ENCODE results near the gene TEX38. TPM values are rescaled to one million over a fixed set of nuclear protein-coding genes. Genes with fewer than 3 reads are reported as not detected.

The TEX38 gene
- total RNA-seq, 5 donors from 2014 or later (not counting 1 experiment from before 2014, with no cell fraction given): not detected

DNA sequence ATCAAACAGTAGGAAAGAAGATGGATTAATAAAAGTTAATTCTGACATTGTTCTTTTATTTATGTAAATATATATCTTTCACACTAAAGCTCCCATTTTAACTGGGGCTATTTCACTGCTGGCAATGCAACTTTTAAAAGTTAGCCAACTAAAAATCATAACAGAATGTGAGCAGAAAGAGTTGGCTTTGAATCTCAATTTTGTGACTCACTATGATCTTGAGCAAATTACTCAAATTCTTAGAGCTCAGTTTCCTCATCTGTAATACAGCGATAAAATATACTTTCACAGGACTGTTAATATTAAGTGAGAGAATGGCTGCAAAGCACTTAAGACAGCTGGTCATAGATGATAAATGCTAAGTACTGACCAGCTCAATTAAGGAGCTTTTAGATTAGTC, 36.5 kb downstream of the TEX38 start:
- ChIA-PET POLR2A (interaction anchor here in 1 of 2 donors (1.0 kb wide), 1 partner anchor 10 kb away, joined by 9 read pairs; no protein-coding TSS in a partner anchor), CTCF (interaction anchor here in 1 of 2 donors (0.7 kb wide), 1 partner anchor 621 kb away, joined by 3 read pairs; no protein-coding TSS in a partner anchor)
- Histone ChIP-seq H3K36me3 (ENCODE audit: control insufficient read depth in 2 of 2, extremely low read depth in 1 of 2, insufficient read depth in 1 of 2, low read length in 1 of 2) (peaks cover 14 to 76% of the 10 kb centered on the region in 2 donors), H3K9me3 (no peaks in the 10 kb centered on the region), H3K4me1 (ENCODE audit: control insufficient read depth in 1 of 2, extremely low read depth in 1 of 2, insufficient read depth in 2 of 2, low read length in 2 of 2) (no peaks in the 10 kb centered on the region), H3K27ac (ENCODE audit: low read length) (no peak overlapping the region), H3K27me3 (replicated peaks in 1 of 2; ENCODE audit: control insufficient read depth in 2 of 2, extremely low read depth in 1 of 2, insufficient read depth in 2 of 2, low read length in 1 of 2) (no peaks in the 10 kb centered on the region), H3K4me3 (ENCODE audit: control insufficient read depth in 1 of 2, extremely low read depth in 1 of 2, low read length in 1 of 2) (no peak overlapping the region)
- Mint-ChIP-seq H3K27me3 (no peaks in the 10 kb centered on the region), H3K27ac (no peak overlapping the region), H3K9me3 (no peaks in the 10 kb centered on the region), H3K4me1 (peaks cover 25 to 43% (median 36%) of the 10 kb centered on the region in 3 donors), H3K36me3 (peaks cover 53% of the 10 kb centered on the region), H3K4me3 (no peak overlapping the region)
- ATAC-seq (replicated peaks in 1 of 4) (no peak), DNase-seq (no peak)
- no CpG with 5 or more reads among the region's 1 CpG for WGBS (ENCODE audit: insufficient coverage)

DNA sequence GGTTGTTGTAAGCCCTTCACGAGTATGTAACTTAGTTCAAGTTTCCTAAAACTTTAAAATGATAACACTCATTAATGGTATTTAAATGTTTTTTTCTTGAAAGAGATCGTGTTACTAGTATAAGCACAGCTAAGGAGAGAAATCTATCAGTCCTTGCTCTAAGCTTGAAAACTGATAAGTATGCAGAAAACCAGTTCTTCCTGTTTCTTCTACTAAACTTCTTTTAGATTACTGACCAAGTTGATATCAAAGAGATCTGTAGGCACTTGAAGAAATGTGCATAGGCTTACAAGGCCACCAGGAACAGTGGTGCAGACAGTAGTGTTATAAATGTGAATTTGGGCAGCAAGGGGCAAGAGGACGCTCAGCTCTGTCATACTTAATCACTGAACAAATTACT, 43.3 kb downstream of the TEX38 start:
- H3K4me3 Mint-ChIP-seq: no peak overlapping the region
- H3K36me3 Mint-ChIP-seq: peaks cover 30% of the 10 kb centered on the region
- ChIA-PET CTCF (interaction anchor here in 1 of 2 donors (0.7 kb wide), 1 partner anchor 10 kb away, joined by 3 read pairs; no protein-coding TSS in a partner anchor), POLR2A (no interaction called here)
- H3K27me3 ChIP-seq (replicated peaks in 1 of 2; ENCODE audit: control insufficient read depth in 2 of 2, extremely low read depth in 1 of 2, insufficient read depth in 2 of 2, low read length in 1 of 2): no peaks in the 10 kb centered on the region
- ATAC-seq (replicated peaks in 1 of 4) (no peak), DNase-seq (no peak)
- H3K9me3 ChIP-seq: no peaks in the 10 kb centered on the region
- H3K27ac Mint-ChIP-seq: peak overlapping the region in 1 of 2 donors; percentile 16
- peaks cover 22 to 27% of the 10 kb centered on the region in 2 experiments for H3K4me1 ChIP-seq (ENCODE audit: control insufficient read depth in 1 of 2, extremely low read depth in 1 of 2, insufficient read depth in 2 of 2, low read length in 2 of 2)
- no peaks in the 10 kb centered on the region for H3K9me3 Mint-ChIP-seq
- peaks cover 42 to 64% (median 62%) of the 10 kb centered on the region in 3 donors for H3K4me1 Mint-ChIP-seq
- peaks cover 16 to 60% of the 10 kb centered on the region in 2 donors for H3K36me3 ChIP-seq (ENCODE audit: control insufficient read depth in 2 of 2, extremely low read depth in 1 of 2, insufficient read depth in 1 of 2, low read length in 1 of 2)
- H3K27me3 Mint-ChIP-seq: no peaks in the 10 kb centered on the region
- no peak overlapping the region for H3K27ac ChIP-seq (ENCODE audit: low read length)
- no CpG with 5 or more reads among the region's 3 CpGs for WGBS (ENCODE audit: insufficient coverage)
- no peak overlapping the region for H3K4me3 ChIP-seq (ENCODE audit: control insufficient read depth in 1 of 2, extremely low read depth in 1 of 2, low read length in 1 of 2)

DNA sequence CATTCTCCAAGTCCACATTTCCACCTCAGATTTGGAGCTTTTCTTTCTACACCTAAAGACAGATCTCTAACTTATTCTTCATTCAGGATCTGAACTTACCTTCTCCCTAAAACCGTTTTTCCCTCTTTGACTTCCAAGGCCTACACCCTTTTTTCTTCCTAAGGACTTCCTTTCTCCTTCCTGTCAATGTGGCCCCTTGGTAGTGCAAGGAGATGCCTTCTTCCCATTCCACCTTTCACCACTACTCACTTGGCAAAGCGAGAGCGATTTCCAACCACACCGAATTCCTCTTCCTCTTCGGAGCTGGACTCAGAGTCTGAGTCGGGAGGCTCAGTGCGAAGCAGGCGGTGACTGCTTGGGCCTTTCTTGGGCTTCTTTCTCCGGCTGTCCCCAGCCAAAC, 46.0 kb downstream of the TEX38 start:
- Histone ChIP-seq H3K27me3 (replicated peaks in 1 of 2; ENCODE audit: control insufficient read depth in 2 of 2, extremely low read depth in 1 of 2, insufficient read depth in 2 of 2, low read length in 1 of 2) (no peaks in the 10 kb centered on the region), H3K27ac (ENCODE audit: low read length) (no peak overlapping the region), H3K4me3 (ENCODE audit: control insufficient read depth in 1 of 2, extremely low read depth in 1 of 2, low read length in 1 of 2) (peak overlapping the region; percentile 67 to 74), H3K4me1 (ENCODE audit: control insufficient read depth in 1 of 2, extremely low read depth in 1 of 2, insufficient read depth in 2 of 2, low read length in 2 of 2) (peaks cover 22 to 27% of the 10 kb centered on the region in 2 experiments), H3K36me3 (ENCODE audit: control insufficient read depth in 2 of 2, extremely low read depth in 1 of 2, insufficient read depth in 1 of 2, low read length in 1 of 2) (peaks cover 5 to 38% of the 10 kb centered on the region in 2 donors), H3K9me3 (no peaks in the 10 kb centered on the region)
- peaks cover 33 to 50% (median 49%) of the 10 kb centered on the region in 3 donors for H3K4me1 Mint-ChIP-seq
- peak overlapping the region; percentile 83 to 85 for H3K27ac Mint-ChIP-seq
- H3K4me3 Mint-ChIP-seq: peak overlapping the region; percentile 88 to 92 (median 88)
- POLR2A ChIA-PET: interaction anchor here in 1 of 2 donors (0.7 kb wide), 1 partner anchor 9 kb away, joined by 9 read pairs; no protein-coding TSS in a partner anchor
- no peak for ATAC-seq (replicated peaks in 1 of 4)
- DNase-seq: no peak
- 88% methylated on average over 7 of the region's 9 CpGs for WGBS (ENCODE audit: insufficient coverage)
- CTCF ChIA-PET: no interaction called here
- no peaks in the 10 kb centered on the region for H3K9me3 Mint-ChIP-seq
- no peaks in the 10 kb centered on the region for H3K27me3 Mint-ChIP-seq
- H3K36me3 Mint-ChIP-seq: peaks cover 19% of the 10 kb centered on the region

DNA sequence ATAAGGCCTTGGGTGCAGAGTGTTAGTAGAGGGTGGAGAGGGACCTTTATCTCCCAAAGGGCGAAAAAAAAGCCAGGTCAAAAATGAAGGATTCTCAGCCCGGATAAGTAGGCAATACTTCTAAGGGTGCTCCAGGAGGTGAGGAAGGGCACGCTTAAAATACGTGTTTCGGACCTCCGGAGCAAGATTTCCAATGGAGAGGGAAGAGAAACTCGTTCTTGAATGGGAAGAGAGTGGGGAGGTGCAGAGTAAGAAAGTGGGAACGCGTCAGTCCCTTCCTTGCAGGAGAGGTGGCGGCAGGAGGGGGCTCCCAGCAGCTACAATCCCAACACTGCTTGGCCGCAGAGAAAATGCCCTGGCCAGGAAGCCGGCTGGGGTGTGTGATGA, 46.7 kb downstream of the TEX38 start:
- H3K27ac ChIP-seq (ENCODE audit: low read length): peak overlapping the region; percentile 33
- peaks cover 22 to 27% of the 10 kb centered on the region in 2 experiments for H3K4me1 ChIP-seq (ENCODE audit: control insufficient read depth in 1 of 2, extremely low read depth in 1 of 2, insufficient read depth in 2 of 2, low read length in 2 of 2)
- POLR2A ChIA-PET: interaction anchor here in 1 of 2 donors (0.6 kb wide), 1 partner anchor 231 kb away, joined by 8 read pairs; no protein-coding TSS in a partner anchor
- no peaks in the 10 kb centered on the region for H3K27me3 ChIP-seq (replicated peaks in 1 of 2; ENCODE audit: control insufficient read depth in 2 of 2, extremely low read depth in 1 of 2, insufficient read depth in 2 of 2, low read length in 1 of 2)
- H3K4me3 ChIP-seq (ENCODE audit: control insufficient read depth in 1 of 2, extremely low read depth in 1 of 2, low read length in 1 of 2): peak overlapping the region; percentile 67 to 74
- Mint-ChIP-seq H3K4me3 (peak overlapping the region; percentile 88 to 92 (median 88)), H3K27me3 (no peaks in the 10 kb centered on the region), H3K27ac (peak overlapping the region; percentile 83 to 85), H3K36me3 (peaks cover 16% of the 10 kb centered on the region), H3K4me1 (peaks cover 33 to 49% (median 48%) of the 10 kb centered on the region in 3 donors), H3K9me3 (no peaks in the 10 kb centered on the region)
- peak in 1 of 35 experiments; percentile 12 for DNase-seq
- WGBS (ENCODE audit: insufficient coverage): 9% methylated on average over 10 of the region's 12 CpGs
- peaks cover 5 to 34% of the 10 kb centered on the region in 2 donors for H3K36me3 ChIP-seq (ENCODE audit: control insufficient read depth in 2 of 2, extremely low read depth in 1 of 2, insufficient read depth in 1 of 2, low read length in 1 of 2)
- CTCF ChIA-PET: interaction anchor here (0.5 to 0.6 kb wide), 2 partner anchors 9 to 192 kb away, joined by 3 read pairs; no protein-coding TSS in a partner anchor
- no peak for ATAC-seq (replicated peaks in 1 of 4)
- no peaks in the 10 kb centered on the region for H3K9me3 ChIP-seq

DNA sequence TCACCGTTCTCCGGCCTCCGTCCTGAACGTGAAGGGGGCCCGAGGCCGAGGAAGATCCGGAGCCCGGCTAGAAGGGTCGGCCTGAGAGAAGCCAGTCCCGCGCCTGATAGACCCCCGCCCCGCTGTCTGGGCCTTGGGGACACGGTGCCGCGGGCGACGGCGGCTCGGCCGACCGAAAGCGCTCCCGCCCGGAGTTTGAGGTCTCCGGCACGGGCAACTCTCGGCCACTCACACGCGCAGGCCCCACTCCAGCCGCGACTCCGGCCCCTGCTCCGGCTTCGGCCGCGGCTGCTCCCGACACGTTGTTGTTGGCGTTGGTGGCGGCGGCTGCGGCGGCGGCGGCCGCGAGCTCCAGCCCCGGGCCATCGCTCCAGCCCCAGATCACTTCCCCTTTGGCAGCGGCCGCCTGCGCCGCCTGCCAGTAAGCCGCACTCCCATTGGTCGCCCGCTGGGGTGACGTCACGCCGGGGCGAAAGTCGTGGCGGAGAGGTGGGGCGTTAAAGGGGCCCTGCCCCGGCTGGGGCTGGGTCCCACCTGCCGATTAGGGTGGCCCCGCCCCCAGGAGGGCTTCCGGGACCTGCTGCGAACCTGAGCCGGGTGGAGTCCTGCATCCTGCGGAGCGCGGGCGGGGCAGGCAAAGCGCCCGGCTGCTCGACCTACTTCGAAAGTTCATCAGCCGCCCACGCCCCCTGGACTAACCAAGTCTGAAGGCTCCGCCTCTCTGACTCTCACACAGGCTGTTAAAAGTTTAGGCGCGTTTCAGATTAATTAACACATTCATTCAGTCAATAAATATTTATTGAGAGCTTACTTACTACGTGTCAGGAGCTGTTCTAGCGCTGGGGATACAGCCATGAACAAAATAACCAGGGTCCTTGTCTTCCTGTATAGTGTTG, 47.3 kb downstream of the TEX38 start, which contains the start of gene EFCAB14:
Gene EFCAB14, minus strand, starts transcription at position 388 of the 896 bp plus-strand sequence. CDS start 1,027 bp downstream, outside the sequence.
- WGBS (ENCODE audit: insufficient coverage): under 1% methylated on average over 80 of the region's 85 CpGs

DNA sequence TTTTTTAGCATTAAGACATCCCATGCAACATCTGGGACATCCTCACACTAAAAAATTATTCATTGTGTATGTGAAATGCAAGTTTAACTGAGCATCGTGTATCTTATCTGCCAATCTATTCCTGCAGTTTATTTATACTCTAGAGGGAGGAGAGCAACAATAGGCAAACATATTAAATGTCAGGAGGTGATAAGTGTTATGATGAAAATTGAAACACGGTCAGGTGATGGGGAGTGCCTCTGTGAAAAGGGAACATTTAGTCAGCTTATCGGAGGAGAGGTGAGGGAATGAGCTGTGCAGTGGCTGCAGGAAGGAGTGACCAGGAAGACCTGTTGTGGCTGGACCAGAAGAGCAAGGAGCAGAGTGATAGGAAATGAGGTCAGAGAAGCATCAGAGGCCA, 48.0 kb downstream of the TEX38 start:
- Mint-ChIP-seq H3K27ac (peak overlapping the region; percentile 90 to 96), H3K9me3 (no peaks in the 10 kb centered on the region), H3K4me1 (peaks cover 33 to 48% (median 43%) of the 10 kb centered on the region in 3 donors), H3K4me3 (peak overlapping the region; percentile 88 to 90 (median 88)), H3K27me3 (no peaks in the 10 kb centered on the region), H3K36me3 (peaks cover 16% of the 10 kb centered on the region)
- Histone ChIP-seq H3K27me3 (replicated peaks in 1 of 2; ENCODE audit: control insufficient read depth in 2 of 2, extremely low read depth in 1 of 2, insufficient read depth in 2 of 2, low read length in 1 of 2) (no peaks in the 10 kb centered on the region), H3K36me3 (ENCODE audit: control insufficient read depth in 2 of 2, extremely low read depth in 1 of 2, insufficient read depth in 1 of 2, low read length in 1 of 2) (peaks cover under 1 to 20% of the 10 kb centered on the region in 2 donors), H3K9me3 (no peaks in the 10 kb centered on the region), H3K4me3 (ENCODE audit: control insufficient read depth in 1 of 2, extremely low read depth in 1 of 2, low read length in 1 of 2) (peak overlapping the region in 1 of 2 donors; percentile 11), H3K27ac (ENCODE audit: low read length) (peak overlapping the region; percentile 61), H3K4me1 (ENCODE audit: control insufficient read depth in 1 of 2, extremely low read depth in 1 of 2, insufficient read depth in 2 of 2, low read length in 2 of 2) (peaks cover 22 to 24% of the 10 kb centered on the region in 2 experiments)
- CTCF ChIA-PET: interaction anchor here in 1 of 2 donors (0.6 to 0.7 kb wide), 2 partner anchors 52 to 313 kb away, joined by 3 to 4 read pairs; partner anchors contain the start of gene ATPAF1
- DNase-seq: peak in 1 of 35 experiments; percentile 13
- 52% methylated on average over 2 of the region's 3 CpGs for WGBS (ENCODE audit: insufficient coverage)
- ATAC-seq (replicated peaks in 1 of 4): no peak
- POLR2A ChIA-PET: interaction anchor here in 1 of 2 donors (1.0 kb wide), 2 partner anchors 15 to 43 kb away, joined by 3 read pairs; no protein-coding TSS in a partner anchor

More for the DNA sequence above, 47.3 kb downstream of the TEX38 start, which contains the start of gene EFCAB14:
- Mint-ChIP-seq H3K27ac (peak within 1 kb of the TSS; percentile 90 to 96), H3K27me3 (no peaks in the 10 kb centered on the region), H3K4me3 (peak within 1 kb of the TSS; percentile 88 to 92 (median 88)), H3K36me3 (peaks cover 16% of the 10 kb centered on the region), H3K9me3 (no peaks in the 10 kb centered on the region), H3K4me1 (peaks cover 33 to 48% (median 44%) of the 10 kb centered on the region in 3 donors)
- ChIA-PET POLR2A (interaction anchor here (0.6 to 1.0 kb wide), 3 partner anchors 14 to 231 kb away, joined by 3 to 8 read pairs (median 3); no protein-coding TSS in a partner anchor), CTCF (interaction anchor here (0.5 to 0.6 kb wide), 3 partner anchors 10 to 192 kb away, joined by 3 to 4 read pairs (median 3); no protein-coding TSS in a partner anchor)
- Histone ChIP-seq H3K9me3 (no peaks in the 10 kb centered on the region), H3K36me3 (ENCODE audit: control insufficient read depth in 2 of 2, extremely low read depth in 1 of 2, insufficient read depth in 1 of 2, low read length in 1 of 2) (peaks cover 5 to 27% of the 10 kb centered on the region in 2 donors), H3K27me3 (replicated peaks in 1 of 2; ENCODE audit: control insufficient read depth in 2 of 2, extremely low read depth in 1 of 2, insufficient read depth in 2 of 2, low read length in 1 of 2) (no peaks in the 10 kb centered on the region), H3K4me3 (ENCODE audit: control insufficient read depth in 1 of 2, extremely low read depth in 1 of 2, low read length in 1 of 2) (peak within 1 kb of the TSS; percentile 67 to 74), H3K27ac (ENCODE audit: low read length) (peak within 1 kb of the TSS; percentile 61), H3K4me1 (ENCODE audit: control insufficient read depth in 1 of 2, extremely low read depth in 1 of 2, insufficient read depth in 2 of 2, low read length in 2 of 2) (peaks cover 22 to 27% of the 10 kb centered on the region in 2 experiments)
- ATAC-seq (replicated peaks in 1 of 4) (peak; percentile 98 to 99 (median 99)), DNase-seq (peak; percentile 96 to 100 (median 99))
